Measurements from ENCODE around the gene ANKRD13B. TPM values are rescaled to one million over a fixed set of nuclear protein-coding genes. Genes with fewer than 3 reads are reported as not detected.

The ANKRD13B gene
- total RNA-seq, 2 experiments from 2014 or later = 14.1 to 15.1 TPM

DNA sequence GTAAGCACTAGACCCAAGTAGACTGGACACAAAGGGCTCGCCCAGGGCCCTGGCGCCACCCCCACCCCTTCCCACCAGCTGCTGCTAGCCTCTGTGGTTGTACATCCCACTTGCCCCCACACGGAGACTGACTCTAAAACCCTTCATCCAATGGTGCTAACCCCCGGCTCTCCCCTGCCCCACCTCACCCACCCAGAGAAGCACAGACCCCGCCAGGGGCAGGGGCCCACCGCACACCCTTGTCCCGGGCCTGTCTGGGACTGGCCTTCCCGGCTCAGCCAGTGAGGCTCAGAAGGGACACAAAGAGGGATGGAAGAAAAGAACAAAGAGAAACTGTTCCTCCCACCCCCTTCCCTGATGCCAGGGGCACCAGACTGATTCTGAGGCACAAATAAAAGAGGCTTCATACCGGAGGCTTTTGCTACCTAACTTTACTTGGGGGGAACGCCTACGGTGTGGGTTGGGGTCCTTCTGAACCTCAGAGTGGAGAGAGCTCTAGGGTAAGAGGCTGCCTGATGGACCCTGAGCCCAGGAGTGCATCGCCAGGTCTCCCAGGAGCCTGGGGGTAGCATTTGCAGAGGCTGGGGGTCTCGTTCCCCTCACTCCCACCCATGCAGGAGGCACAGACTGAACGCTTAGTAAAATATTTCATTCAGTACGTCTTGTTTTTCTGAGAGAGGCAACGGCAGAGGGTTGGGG lies 21.6 kb downstream of the ANKRD13B start:
- Mint-ChIP-seq H3K4me3 (peak overlapping the region; percentile 77), H3K36me3 (no peaks in the 10 kb centered on the region), H3K27ac (no peak overlapping the region), H3K4me1 (ENCODE audit: low read depth) (peaks cover 41% of the 10 kb centered on the region), H3K27me3 (peaks cover 1% of the 10 kb centered on the region), H3K9me3 (no peaks in the 10 kb centered on the region)
- ChIA-PET CTCF (interaction anchor here (1.1 to 6.9 kb wide), 9 partner anchors 9 to 316 kb away, joined by 3 to 159 read pairs (median 11); partner anchors contain the start of genes ANKRD13B and SSH2), POLR2A (interaction anchor here (1.5 kb wide), 1 partner anchor 23 kb away, joined by 5 read pairs; no protein-coding TSS in a partner anchor)
- intact Hi-C loops (cut with micrococcal nuclease) = loop anchor here (1.0 to 5.0 kb wide), 4 partner anchors 10 to 322 kb away; partner anchors contain the start of genes NUFIP2 and TP53I13
- no peak for DNase-seq

DNA sequence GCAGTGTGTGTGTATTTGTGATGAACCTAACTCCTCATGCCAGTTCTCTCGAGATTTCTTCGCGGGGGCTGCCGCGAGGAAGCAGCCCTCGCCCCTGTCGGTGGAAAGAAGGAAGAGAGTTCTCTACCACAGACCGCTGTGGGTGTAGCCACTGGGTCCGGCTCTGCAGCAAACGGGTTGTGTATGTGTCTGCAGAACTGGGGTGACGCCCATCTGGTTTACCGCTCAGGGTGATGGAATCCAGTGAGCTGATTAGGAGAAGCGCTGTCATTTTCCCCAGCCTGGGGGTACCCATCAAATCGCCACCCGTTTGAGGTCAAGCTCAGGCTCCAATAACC lies 22.1 kb downstream of the ANKRD13B start:
- Mint-ChIP-seq H3K36me3 (no peaks in the 10 kb centered on the region), H3K4me3 (peak overlapping the region; percentile 77), H3K4me1 (ENCODE audit: low read depth) (peaks cover 41% of the 10 kb centered on the region), H3K27me3 (peaks cover 1% of the 10 kb centered on the region), H3K27ac (no peak overlapping the region), H3K9me3 (no peaks in the 10 kb centered on the region)
- DNase-seq = peak; percentile 72
- ChIA-PET POLR2A (interaction anchor here (0.8 to 4.8 kb wide), 7 partner anchors 21 to 316 kb away, joined by 3 to 30 read pairs (median 4); partner anchors contain the start of genes ABHD15, ANKRD13B, GIT1 and SSH2), CTCF (interaction anchor here (0.6 to 6.9 kb wide), 18 partner anchors 8 to 316 kb away, joined by 3 to 159 read pairs (median 5); partner anchors contain the start of genes ABHD15, ANKRD13B and SSH2)
- intact Hi-C loops (cut with micrococcal nuclease) = loop anchor here (1.0 to 5.0 kb wide), 4 partner anchors 9 to 323 kb away; partner anchors contain the start of genes NUFIP2 and TP53I13

DNA sequence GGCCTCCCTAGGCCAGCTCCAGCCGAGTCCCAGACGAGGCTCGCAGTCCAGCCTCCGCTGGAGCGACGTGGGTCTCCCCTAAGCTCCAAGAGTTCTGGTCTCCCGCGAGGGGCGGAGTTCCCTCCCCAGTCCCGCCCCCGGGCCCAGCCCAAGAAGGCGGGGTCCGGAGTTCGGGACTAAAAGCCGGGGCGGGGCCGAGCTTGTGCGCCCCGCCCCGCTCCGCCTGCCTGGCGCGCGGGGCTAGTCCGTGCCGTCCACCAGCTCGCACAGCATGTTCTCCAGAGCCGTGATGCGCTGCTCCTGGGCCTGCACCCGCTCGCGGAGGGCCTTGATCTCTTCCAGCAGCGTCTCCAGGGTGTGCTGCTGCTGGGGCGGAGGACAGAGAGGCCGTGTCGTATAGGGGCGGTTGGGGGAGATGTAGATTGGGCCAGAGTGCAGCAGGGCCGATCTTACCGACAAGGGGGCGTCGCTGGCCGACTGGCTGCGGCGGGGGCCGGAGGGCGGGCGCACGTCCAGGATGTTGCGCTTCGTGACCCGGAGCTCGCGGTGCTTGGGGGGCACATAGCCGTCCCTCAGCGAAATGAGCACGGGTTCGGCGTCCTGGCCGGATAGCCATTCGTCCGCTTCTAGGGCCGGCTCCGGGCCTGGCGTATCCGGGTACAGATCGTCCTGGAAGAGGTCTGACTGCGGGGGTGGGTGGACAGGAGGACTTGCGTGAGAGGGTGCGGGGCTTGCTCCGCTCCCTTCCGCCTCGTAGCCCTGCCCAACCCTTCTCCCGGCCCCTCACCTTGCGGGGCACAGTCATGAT lies 22.8 kb downstream of the ANKRD13B start:
- Mint-ChIP-seq H3K9me3 (no peaks in the 10 kb centered on the region), H3K4me3 (peak overlapping the region; percentile 77), H3K36me3 (no peaks in the 10 kb centered on the region), H3K27ac (no peak overlapping the region), H3K4me1 (ENCODE audit: low read depth) (peaks cover 43% of the 10 kb centered on the region), H3K27me3 (peaks cover 1% of the 10 kb centered on the region)
- intact Hi-C loops (cut with micrococcal nuclease) = loop anchor here (1.0 to 5.0 kb wide), 6 partner anchors 9 to 323 kb away; partner anchors contain the start of genes NUFIP2 and TP53I13
- ChIA-PET CTCF (interaction anchor here (0.6 to 6.9 kb wide), 22 partner anchors 8 to 315 kb away, joined by 3 to 159 read pairs (median 6); partner anchors contain the start of genes ABHD15, ANKRD13B, GIT1 and SSH2), POLR2A (interaction anchor here (0.8 to 4.8 kb wide), 8 partner anchors 22 to 315 kb away, joined by 3 to 30 read pairs (median 4); partner anchors contain the start of genes ABHD15, ANKRD13B, GIT1 and SSH2)
- DNase-seq = peak; percentile 89

DNA sequence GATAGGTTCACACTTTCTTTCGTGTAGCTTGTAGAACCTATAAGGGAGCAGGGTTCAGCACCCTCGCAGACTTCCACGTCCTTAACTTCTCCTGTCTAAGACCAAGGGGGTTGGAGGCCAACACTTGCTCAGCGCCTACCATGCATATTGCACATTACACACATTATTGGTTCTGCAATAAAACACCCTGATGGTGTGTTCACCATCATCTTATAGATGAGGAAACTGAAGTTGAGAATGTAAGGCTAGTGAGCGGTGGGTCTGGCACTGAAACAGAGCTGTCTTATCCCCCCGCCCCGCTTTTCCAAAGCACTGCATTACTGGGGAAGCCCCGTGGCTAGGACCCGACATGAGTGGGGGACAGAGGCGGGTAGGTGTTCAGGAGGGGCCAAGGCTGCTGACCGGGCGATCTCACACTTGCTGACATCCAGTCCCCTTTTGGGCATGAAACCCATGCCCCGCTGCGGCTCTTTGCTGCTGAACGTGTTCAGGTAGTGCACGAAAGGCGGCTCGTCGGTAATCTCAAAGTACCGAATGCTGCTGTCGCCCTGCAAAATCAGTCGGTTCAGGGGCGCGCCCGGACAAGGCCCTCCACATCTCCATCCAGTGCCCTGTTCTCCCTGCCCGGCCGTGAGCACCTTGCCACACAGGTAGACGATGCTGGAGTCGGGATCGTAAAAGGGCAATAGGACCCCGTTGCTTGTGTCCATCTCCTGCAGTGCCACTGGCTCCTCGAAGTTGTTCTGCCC lies 23.5 kb downstream of the ANKRD13B start:
- peaks cover 1% of the 10 kb centered on the region for H3K27me3 Mint-ChIP-seq
- H3K4me1 Mint-ChIP-seq (ENCODE audit: low read depth) = peaks cover 47% of the 10 kb centered on the region
- ChIA-PET CTCF (interaction anchor here (0.5 to 6.9 kb wide), 47 partner anchors 8 to 314 kb away, joined by 3 to 159 read pairs (median 6); partner anchors contain the start of genes ABHD15, ANKRD13B, GIT1 and SSH2), POLR2A (interaction anchor here (0.6 to 4.8 kb wide), 15 partner anchors 23 to 314 kb away, joined by 3 to 30 read pairs (median 6); partner anchors contain the start of genes ABHD15, ANKRD13B, SSH2 and TAOK1)
- H3K27ac Mint-ChIP-seq = no peak overlapping the region
- peak overlapping the region; percentile 77 for H3K4me3 Mint-ChIP-seq
- intact Hi-C loops (cut with micrococcal nuclease) = loop anchor here (1.0 to 5.0 kb wide), 5 partner anchors 36 to 324 kb away; partner anchors contain the start of gene NUFIP2
- peak; percentile 25 for DNase-seq
- H3K9me3 Mint-ChIP-seq = no peaks in the 10 kb centered on the region
- H3K36me3 Mint-ChIP-seq = no peaks in the 10 kb centered on the region

DNA sequence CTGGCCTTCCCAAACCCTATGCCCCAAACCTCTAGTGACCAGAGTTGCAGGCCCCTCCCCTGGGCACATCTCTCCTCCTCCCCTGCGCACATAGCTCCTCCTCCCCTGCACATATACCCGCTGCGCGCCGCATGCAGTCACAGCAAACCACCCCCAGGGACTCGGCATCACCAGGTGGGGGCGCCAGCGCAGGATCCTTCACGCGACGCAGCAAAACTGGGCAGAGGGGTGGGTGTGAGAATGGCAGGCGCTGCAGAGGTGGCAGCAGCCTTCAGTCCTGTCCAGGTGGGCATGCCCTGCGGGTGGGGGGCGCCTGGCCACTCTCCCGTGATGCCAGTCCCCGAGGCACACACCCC lies 24.2 kb downstream of the ANKRD13B start:
- CTCF ChIA-PET = interaction anchor here (0.5 to 6.9 kb wide), 53 partner anchors 8 to 1231 kb away, joined by 3 to 159 read pairs (median 6); partner anchors contain the start of genes ABHD15, ANKRD13B, GIT1 and MYO18A
- H3K27ac Mint-ChIP-seq = peak overlapping the region; percentile 87
- DNase-seq = peak; percentile 97
- H3K36me3 Mint-ChIP-seq = no peaks in the 10 kb centered on the region
- POLR2A ChIA-PET = interaction anchor here (0.6 to 4.8 kb wide), 19 partner anchors 22 to 323 kb away, joined by 3 to 30 read pairs (median 5); partner anchors contain the start of genes ABHD15, ANKRD13B, NUFIP2 and SSH2
- H3K4me3 Mint-ChIP-seq = peak overlapping the region; percentile 77
- H3K27me3 Mint-ChIP-seq = peaks cover 1% of the 10 kb centered on the region
- intact Hi-C loops (cut with micrococcal nuclease) = loop anchor here (1.0 to 5.0 kb wide), 5 partner anchors 37 to 325 kb away; partner anchors contain the start of gene NUFIP2
- no peaks in the 10 kb centered on the region for H3K9me3 Mint-ChIP-seq
- peaks cover 52% of the 10 kb centered on the region for H3K4me1 Mint-ChIP-seq (ENCODE audit: low read depth)

DNA sequence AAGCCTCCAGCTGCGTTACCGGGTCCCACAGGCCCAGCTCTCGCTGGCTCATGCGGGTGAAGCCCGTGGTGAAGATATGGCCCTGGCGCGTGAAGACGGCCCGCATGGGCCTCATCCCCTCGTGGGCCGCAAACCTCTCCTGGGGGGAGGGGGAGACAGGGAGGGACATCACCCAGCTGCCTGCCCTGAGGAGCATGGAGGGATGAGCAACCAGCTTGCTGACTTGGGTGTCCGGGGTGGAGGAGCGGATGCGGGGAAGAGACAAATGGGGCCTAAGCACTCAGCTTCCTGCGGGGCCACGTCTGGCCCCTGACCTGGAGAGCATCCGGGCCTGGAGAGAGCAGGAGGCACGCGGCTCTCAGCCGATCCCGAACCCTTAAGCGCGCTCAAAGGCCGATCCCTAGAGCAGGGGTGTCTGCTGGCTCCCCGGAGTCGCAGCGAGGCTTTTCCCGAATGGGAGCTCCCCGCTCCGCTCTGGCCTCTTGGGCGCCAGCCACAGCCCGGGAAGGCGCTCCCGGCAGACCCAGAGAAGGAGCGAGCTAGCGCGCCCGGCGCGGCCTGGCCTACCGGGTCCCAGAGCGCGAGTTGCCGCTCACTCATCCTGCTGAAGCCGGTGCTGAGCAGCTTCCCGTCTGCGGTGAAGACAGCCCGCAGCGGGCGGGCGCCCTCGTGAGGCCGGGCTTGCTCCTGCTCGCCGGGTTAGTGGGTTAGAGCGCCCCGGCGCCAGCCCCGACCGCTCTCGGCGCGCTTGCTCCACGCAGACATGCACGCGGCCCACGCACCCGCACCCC lies 24.7 kb downstream of the ANKRD13B start:
- Mint-ChIP-seq H3K36me3 (no peaks in the 10 kb centered on the region), H3K27me3 (peaks cover 1% of the 10 kb centered on the region), H3K4me3 (peak overlapping the region; percentile 77), H3K4me1 (ENCODE audit: low read depth) (peaks cover 54% of the 10 kb centered on the region), H3K9me3 (no peaks in the 10 kb centered on the region), H3K27ac (peak overlapping the region; percentile 87)
- DNase-seq = peak; percentile 92
- CTCF ChIA-PET = interaction anchor here (0.6 to 6.9 kb wide), 53 partner anchors 9 to 1231 kb away, joined by 3 to 159 read pairs (median 5); partner anchors contain the start of genes ABHD15, ANKRD13B, GIT1 and MYO18A
- intact Hi-C loops (cut with micrococcal nuclease) = loop anchor here (1.0 to 5.0 kb wide), 5 partner anchors 37 to 325 kb away; partner anchors contain the start of gene NUFIP2
- POLR2A ChIA-PET = interaction anchor here (0.6 to 4.8 kb wide), 20 partner anchors 9 to 323 kb away, joined by 3 to 30 read pairs (median 5); partner anchors contain the start of genes ABHD15, ANKRD13B, NUFIP2 and SSH2

DNA sequence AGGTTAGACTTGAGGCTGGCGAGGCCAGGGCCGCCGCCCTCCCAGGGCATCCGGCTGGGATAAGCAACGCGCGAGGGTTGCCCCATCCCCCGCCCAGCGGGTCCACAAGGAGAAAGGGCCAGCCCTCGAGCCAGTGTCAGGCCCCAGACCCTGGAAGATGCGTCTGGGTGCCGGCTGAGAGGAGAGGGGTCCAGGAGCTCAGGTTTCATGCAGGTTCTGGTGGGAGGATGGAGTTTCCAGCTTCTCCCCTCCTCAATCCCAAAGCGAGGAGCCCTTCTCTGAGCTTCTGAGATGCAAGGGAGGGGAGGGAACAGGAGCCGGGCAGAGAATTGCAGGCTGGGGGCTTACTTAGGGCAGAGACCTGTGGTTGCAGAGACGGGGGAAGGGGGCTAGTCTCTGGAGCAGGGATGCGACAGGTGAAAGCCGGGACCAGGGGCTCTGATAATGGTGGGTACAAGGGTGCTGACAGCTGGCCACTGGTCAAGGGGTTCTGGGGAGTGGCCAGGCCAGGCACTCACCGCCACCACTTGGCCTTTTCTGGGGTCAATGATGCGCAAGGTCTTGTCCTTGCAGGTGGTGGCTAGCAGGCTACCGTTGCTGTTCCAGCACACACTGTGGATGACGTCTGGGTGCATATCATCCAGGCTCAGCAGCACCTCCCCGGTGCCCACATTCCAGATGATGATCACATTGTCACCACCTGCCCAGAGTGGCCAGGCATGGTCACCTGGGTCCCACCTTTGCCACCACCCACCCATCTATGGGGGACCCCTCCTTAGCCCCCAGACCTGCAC lies 25.5 kb downstream of the ANKRD13B start:
- peaks cover 1% of the 10 kb centered on the region for H3K27me3 Mint-ChIP-seq
- no peaks in the 10 kb centered on the region for H3K9me3 Mint-ChIP-seq
- intact Hi-C loops (cut with micrococcal nuclease) = loop anchor here (5.0 kb wide), 1 partner anchor 326 kb away; the partner anchor contains the start of gene NUFIP2
- no peak for DNase-seq
- ChIA-PET CTCF (interaction anchor here (0.9 to 6.9 kb wide), 33 partner anchors 8 to 475 kb away, joined by 3 to 159 read pairs (median 8); partner anchors contain the start of genes ABHD15, ANKRD13B, GIT1 and MYO18A), POLR2A (interaction anchor here (0.6 to 4.8 kb wide), 12 partner anchors 9 to 324 kb away, joined by 3 to 30 read pairs (median 5); partner anchors contain the start of genes ABHD15, ANKRD13B, NUFIP2 and SSH2)
- peak overlapping the region; percentile 77 for H3K4me3 Mint-ChIP-seq
- peaks cover 61% of the 10 kb centered on the region for H3K4me1 Mint-ChIP-seq (ENCODE audit: low read depth)
- no peaks in the 10 kb centered on the region for H3K36me3 Mint-ChIP-seq
- H3K27ac Mint-ChIP-seq = no peak overlapping the region

DNA sequence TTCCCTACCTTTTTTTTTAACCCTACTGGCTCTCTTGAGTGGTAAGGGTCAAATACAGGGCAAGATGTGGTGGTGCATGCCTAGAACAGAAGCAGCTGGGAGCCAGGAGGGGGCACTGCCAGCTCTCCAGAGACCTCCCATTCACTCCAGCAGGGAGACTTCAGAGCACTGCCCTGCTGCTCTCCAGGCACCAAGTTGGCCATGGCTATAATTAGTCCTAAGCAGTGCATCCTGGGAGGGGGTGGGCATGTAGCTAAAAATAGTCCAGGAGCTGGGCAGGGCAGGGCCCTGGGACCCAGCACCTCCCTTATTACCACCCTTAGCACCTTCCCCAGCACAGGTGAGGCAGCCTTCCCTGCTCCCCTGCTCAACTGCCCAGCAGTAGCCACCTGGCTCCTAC lies 26.3 kb downstream of the ANKRD13B start:
- POLR2A ChIA-PET = interaction anchor here (4.8 kb wide), 1 partner anchor 52 kb away, joined by 30 read pairs; the partner anchor contains the start of genes ABHD15 and TP53I13
- intact Hi-C loops (cut with micrococcal nuclease) = loop anchor here (5.0 kb wide), 1 partner anchor 327 kb away; the partner anchor contains the start of gene NUFIP2
- Mint-ChIP-seq H3K4me1 (ENCODE audit: low read depth) (peaks cover 64% of the 10 kb centered on the region), H3K27ac (no peak overlapping the region), H3K9me3 (no peaks in the 10 kb centered on the region), H3K4me3 (no peak overlapping the region), H3K36me3 (no peaks in the 10 kb centered on the region), H3K27me3 (peaks cover 1% of the 10 kb centered on the region)
- peak; percentile 50 for DNase-seq
- CTCF ChIA-PET = interaction anchor here (0.9 to 6.9 kb wide), 8 partner anchors 12 to 312 kb away, joined by 3 to 159 read pairs (median 35); partner anchors contain the start of genes ABHD15, ANKRD13B, SSH2 and TP53I13

DNA sequence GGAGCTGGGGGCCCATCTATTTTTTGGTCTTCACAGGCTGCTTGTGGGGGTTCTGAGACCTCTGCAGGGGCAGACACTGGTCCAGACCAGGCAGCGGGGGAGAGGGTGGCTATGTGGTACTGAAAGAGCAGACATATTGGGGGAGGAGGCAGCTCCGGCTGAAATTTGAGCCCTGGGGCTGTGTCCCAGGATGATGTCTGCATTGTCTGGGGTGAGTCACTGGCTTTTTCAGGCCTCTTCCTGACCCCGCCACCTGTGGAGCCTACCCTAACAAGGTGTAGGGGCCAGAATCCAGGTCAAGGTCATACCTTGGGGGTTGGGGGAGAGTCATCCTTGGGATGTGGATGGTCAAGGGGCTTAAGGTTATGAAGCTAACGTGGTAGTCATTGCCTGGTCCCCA lies 27.3 kb downstream of the ANKRD13B start:
- no peaks in the 10 kb centered on the region for H3K9me3 Mint-ChIP-seq
- DNase-seq = no peak
- POLR2A ChIA-PET = no interaction called here
- H3K4me3 Mint-ChIP-seq = no peak overlapping the region
- intact Hi-C loops (cut with micrococcal nuclease) = loop anchor here (5.0 to 10.0 kb wide), 2 partner anchors 475 to 483 kb away; no protein-coding TSS in a partner anchor
- H3K27ac Mint-ChIP-seq = no peak overlapping the region
- CTCF ChIA-PET = interaction anchor here (0.9 to 5.9 kb wide), 4 partner anchors 19 to 158 kb away, joined by 3 to 73 read pairs (median 4); no protein-coding TSS in a partner anchor
- no peaks in the 10 kb centered on the region for H3K36me3 Mint-ChIP-seq
- peaks cover 1% of the 10 kb centered on the region for H3K27me3 Mint-ChIP-seq
- peaks cover 64% of the 10 kb centered on the region for H3K4me1 Mint-ChIP-seq (ENCODE audit: low read depth)

All from activated CD4-positive, alpha-beta memory T cell treated with anti-CD3 and anti-CD28 coated beads for 36 hours (primary cell).